Endothelial cell of umbilical vein (primary cell): Measurements from ENCODE around the gene SRCAP.

ENCODE experiments used
- EZH2 ChIP-seq: IDR thresholded peaks from 2 replicates; pipeline ENCODE4 v1.6.1; 2012; ENCODE audit warnings: borderline replicate concordance, low read depth, mild to moderate bottlenecking, moderate library complexity, low read length, inconsistent platforms; ENCODE audit not compliant: severe bottlenecking
- FOS ChIP-seq: IDR thresholded peaks from 2 replicates; pipeline ENCODE4 v1.6.1; 2011; ENCODE audit warnings: mild to moderate bottlenecking, low read length, moderate library complexity, borderline replicate concordance; ENCODE audit not compliant: insufficient read depth
- GATA2 ChIP-seq: IDR thresholded peaks from 2 replicates; pipeline ENCODE4 v1.7.0; 2011; ENCODE audit warnings: low read depth, mild to moderate bottlenecking, moderate library complexity, mixed read lengths, low read length; ENCODE audit not compliant: insufficient read length, insufficient read depth
- JUN ChIP-seq: IDR thresholded peaks from 2 replicates; pipeline ENCODE4 v1.6.1; 2011; ENCODE audit warnings: borderline replicate concordance, low read depth; ENCODE audit not compliant: insufficient read length, insufficient read depth
- MYC ChIP-seq: IDR thresholded peaks from one replicate; pipeline ENCODE4 v1.6.1; 2011; ENCODE audit warnings: mild to moderate bottlenecking, low read depth, low read length
- POLR2A ChIP-seq: IDR thresholded peaks from 2 replicates; pipeline ENCODE4 v1.6.1; 2012; ENCODE audit warnings: low read depth, mild to moderate bottlenecking, control low read depth, low read length
- POLR2AphosphoS5 ChIP-seq: IDR thresholded peaks from 2 replicates; pipeline ENCODE4 v1.6.1; 2012; ENCODE audit warnings: low read depth, mild to moderate bottlenecking, control low read depth, low read length, moderate library complexity; ENCODE audit not compliant: insufficient read depth
- TF ChIP-seq, protein P1 (sequence below), 2 donors: IDR thresholded peaks; 1 replicate in 1 of 2; 2 replicates in 1 of 2; pipeline ENCODE4 v1.5.1; 2011; ENCODE audit warnings: low read length in 2 of 2, mild to moderate bottlenecking in 2 of 2, moderate library complexity in 2 of 2, control low read depth in 1 of 2, inconsistent platforms in 1 of 2, low read depth in 1 of 2; ENCODE audit not compliant: insufficient read depth in 1 of 2; ENCODE audit errors: extremely low read depth in 1 of 2
- TF ChIP-seq, protein P2 (sequence below): IDR thresholded peaks from 2 replicates; pipeline ENCODE4 v1.6.1; 2011; ENCODE audit not compliant: insufficient read depth, insufficient read length

DNA sequence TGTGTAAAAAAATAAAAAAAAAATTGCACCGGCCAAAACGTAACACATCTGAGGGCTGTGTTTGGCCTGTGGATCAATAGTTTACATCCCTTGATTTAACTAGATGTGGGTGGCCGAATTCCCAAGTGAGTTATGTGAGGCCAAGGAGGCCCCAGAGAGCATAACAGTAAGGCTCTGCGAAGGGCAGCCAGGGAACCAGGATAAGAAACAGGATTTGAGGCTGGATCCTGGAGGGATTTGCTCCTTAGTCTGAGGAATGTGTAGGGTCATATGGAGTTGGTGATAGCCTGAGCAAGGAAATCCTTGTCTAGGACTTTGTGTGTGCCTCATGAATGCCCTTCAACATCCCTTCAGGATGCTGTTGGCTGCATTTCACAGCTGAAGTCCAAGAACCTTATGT is 51.2 kb downstream of the SRCAP start:
- TF ChIP-seq, protein P1, sequence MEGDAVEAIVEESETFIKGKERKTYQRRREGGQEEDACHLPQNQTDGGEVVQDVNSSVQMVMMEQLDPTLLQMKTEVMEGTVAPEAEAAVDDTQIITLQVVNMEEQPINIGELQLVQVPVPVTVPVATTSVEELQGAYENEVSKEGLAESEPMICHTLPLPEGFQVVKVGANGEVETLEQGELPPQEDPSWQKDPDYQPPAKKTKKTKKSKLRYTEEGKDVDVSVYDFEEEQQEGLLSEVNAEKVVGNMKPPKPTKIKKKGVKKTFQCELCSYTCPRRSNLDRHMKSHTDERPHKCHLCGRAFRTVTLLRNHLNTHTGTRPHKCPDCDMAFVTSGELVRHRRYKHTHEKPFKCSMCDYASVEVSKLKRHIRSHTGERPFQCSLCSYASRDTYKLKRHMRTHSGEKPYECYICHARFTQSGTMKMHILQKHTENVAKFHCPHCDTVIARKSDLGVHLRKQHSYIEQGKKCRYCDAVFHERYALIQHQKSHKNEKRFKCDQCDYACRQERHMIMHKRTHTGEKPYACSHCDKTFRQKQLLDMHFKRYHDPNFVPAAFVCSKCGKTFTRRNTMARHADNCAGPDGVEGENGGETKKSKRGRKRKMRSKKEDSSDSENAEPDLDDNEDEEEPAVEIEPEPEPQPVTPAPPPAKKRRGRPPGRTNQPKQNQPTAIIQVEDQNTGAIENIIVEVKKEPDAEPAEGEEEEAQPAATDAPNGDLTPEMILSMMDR (IDR thresholded peaks at IDR 0.05; ENCODE audit: extremely low read depth in 1 of 2, insufficient read depth in 1 of 2, low read depth in 1 of 2, low read length in 2 of 2), result no peak
- TF ChIP-seq, protein P2, sequence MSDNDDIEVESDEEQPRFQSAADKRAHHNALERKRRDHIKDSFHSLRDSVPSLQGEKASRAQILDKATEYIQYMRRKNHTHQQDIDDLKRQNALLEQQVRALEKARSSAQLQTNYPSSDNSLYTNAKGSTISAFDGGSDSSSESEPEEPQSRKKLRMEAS, result no peak
- TF ChIP-seq POLR2A (no peak), EZH2 (no peak), FOS (no peak), MYC (no peak), JUN (no peak), POLR2AphosphoS5 (no peak), GATA2 (no peak)
